ENCODE results near the gene SNAPC3.

- no peak for TF ChIP-seq CTCF (IDR thresholded peaks at IDR 0.05)
- no peak for TF ChIP-seq POLR2A (IDR thresholded peaks at IDR 0.05)
These were observed 1.9 kb upstream of the SNAPC3 start for GRCh38 chr9:15420796-15421195.

All from lower leg skin (tissue), 3 donors.